Fibroblast of skin of right quadriceps (primary cell): ENCODE results near the gene RENBP.
A peak's percentile ranks its signal among the peaks of the same experiment; 100 is the strongest.

ENCODE experiments used
- DNase-seq: peaks from one replicate; pipeline ENCODE4 v3.0.0-alpha.2; 2013

The RENBP gene

DNA sequence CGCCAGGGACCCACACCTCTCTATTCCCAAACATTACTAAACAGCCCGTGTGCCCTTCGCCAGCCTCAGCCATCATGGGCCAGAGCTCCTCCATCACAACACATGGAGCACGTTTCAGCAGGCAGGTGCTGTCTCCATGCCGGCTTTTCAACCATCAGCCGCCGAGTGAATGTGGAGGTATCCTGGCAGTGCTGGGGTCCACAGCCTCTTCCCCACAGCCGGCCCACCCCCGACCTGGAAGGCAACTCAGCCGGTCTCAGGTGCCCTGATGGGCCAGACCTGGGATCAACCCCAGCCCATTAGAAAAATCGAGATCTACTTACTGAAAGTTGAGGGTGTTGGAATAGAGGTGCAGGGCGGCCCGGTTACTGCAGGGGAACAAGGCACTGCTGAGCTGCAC lies 12.7 kb downstream of the RENBP start:
- DNase-seq: no peak

DNA sequence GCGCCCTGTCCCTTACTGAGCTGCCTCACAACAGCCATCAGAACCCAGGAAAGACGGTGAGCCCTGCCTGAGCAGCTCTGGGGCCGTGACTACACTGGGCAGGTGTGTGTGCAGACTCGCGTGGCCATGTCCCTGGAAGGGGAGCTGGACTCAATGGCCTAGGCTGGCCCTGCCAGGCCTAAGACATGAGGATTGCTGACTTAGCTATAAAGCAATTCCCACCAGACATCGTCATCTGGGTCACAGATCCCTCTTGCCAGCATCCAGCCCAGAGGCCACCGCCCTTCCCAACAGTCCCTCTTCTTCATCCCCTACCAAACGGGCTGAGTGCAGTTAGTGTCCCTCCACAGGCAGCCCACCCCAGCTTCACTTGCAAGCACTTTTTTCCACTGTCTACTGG lies 13.3 kb downstream of the RENBP start:
- no peak for DNase-seq

DNA sequence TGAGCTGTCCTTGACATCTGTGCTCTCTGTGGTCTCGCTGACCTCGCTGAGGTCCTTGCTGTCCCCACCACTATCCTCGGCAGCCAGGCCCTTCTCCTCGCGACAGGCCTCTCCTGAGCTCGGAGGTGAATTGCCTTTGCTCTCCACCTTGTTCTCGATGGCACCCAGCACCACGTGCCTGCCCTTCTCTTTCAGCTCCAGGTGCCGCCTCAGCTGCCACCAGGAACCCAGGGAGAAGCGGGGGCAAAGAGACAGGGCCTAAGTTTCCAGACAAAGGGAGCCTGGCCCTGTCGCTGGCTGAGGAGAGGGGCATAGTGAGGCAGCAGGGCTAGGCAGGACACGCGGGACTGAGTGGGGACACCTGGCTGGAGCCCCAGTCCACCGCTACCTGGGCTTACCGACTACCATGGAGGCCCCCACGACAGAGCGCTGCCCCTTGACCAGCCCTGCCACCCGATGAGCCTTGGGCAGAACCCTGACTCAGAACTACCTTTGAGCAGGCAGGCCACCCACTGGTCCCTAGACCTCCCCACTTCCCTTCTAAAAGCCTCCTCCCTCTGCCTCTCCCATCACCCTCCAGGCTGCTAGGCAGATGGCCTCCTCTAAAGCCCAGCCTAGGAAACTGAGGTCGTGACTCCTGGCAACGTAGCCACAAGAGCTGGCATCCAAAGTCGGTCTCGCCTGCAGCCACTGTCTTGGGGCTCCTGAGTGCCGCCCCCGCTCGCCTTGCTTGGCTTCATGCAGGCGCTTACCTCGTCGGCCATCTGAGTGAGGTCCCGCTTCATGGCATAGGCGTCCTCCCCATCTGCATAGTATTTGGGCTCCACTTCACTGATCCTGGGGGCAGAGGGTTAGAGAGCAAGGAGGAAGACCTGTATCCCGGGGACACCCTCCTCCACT lies 14.2 kb downstream of the RENBP start:
- no peak for DNase-seq

DNA sequence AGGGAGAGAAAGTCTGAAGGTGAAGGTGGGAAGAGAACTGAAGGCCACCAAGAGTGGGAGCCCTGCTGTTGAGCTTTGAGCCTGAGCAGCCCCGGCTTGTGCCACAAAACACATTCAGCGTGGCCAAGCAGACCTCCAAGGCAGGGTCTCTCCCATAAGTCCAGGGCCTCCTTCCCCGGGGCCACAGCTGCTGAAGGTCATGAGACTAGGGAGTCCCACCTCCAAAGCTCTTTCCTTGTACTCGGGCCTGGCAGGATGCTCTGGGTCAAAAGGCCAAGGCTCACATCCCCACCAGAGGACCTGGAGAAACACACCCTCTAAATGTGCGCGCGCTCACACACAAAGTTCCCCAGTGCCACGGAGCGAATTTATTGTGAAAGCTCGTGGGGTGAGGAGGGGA lies 14.9 kb downstream of the RENBP start:
- no peak for DNase-seq

DNA sequence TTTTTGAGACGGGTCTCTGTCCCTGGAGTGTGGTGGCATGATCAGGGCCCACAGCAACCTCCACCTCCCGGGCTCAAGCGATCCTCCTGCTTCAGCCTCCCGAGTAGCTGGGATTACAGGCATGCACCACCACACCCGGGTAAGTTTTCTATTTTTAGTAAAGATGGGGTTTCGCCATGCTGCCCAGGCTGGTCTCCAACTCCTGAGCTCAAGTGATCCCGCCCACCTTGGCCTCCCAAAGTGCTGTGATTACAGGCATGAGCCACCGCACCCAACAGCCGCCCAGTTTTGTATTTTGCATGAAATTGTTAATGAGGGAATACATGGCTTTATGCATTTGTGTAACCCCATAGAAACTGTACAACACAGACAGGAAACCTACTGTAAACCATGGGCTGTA lies 15.6 kb downstream of the RENBP start:
- no peak for DNase-seq

DNA sequence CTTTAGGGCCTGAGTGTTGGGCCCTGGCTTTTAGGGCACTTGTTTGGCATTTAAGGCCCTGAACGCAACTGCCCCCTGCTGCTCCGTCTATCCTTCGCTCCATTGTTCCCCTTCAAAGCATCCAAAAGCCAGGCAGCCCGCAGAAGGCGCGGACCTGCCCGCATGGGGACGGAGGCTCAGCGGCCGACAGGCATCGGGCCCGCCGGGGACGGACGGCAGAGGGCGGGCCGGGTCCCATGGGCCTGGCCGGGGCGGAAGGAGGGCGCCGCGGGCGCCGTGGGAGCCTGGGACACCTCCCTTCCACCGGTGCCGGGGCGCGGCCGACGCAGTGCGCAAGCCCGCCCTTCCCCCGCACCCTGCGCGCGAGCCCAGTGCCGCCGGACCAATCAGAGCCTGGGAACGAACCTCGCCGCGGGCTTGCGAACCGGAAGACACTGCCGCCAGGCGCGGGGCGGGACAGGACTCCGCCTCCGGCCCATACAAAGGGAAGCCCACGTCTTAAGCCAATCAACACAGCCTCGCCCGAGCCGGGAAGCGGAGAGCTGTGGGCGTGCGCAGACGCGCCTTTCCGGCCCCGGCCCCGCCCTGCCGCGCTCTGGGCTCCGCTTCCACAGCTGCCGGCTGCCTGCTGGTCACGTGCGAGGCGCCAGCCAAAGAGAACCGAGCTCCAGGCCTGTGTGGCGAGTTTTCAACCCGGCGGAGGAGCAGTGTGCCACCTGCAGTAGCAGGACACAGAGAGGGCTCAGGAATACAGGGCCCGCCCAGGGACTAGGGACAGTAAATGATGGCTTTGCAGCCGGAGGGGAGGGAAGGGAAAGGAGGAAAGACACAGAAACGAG lies 16.3 kb downstream of the RENBP start:
- peak; percentile 97 for DNase-seq

- no peak for DNase-seq
Observed at GRCh38 chrX:153927672-153927921, 16.8 kb downstream of the RENBP start.

GRCh38 chrX:153926858-153927671 lies 17.4 kb downstream of the RENBP start:
- peak; percentile 30 for DNase-seq

DNA sequence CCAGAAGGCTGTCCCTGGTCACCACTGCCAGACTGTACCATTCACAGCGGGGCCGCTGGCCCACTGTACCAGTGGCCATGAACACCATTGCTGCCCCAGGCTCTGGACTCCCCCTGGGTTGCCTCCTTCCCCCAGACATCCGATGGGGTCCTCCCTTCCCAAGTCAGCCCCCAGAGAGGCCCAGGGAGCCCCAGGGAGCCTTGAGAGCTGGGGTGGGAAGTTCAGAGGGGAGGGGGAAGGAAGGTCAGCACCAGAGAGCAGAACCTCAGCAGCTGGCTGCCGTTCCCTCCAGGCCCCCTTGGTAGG lies 17.9 kb downstream of the RENBP start:
- no peak for DNase-seq

DNA sequence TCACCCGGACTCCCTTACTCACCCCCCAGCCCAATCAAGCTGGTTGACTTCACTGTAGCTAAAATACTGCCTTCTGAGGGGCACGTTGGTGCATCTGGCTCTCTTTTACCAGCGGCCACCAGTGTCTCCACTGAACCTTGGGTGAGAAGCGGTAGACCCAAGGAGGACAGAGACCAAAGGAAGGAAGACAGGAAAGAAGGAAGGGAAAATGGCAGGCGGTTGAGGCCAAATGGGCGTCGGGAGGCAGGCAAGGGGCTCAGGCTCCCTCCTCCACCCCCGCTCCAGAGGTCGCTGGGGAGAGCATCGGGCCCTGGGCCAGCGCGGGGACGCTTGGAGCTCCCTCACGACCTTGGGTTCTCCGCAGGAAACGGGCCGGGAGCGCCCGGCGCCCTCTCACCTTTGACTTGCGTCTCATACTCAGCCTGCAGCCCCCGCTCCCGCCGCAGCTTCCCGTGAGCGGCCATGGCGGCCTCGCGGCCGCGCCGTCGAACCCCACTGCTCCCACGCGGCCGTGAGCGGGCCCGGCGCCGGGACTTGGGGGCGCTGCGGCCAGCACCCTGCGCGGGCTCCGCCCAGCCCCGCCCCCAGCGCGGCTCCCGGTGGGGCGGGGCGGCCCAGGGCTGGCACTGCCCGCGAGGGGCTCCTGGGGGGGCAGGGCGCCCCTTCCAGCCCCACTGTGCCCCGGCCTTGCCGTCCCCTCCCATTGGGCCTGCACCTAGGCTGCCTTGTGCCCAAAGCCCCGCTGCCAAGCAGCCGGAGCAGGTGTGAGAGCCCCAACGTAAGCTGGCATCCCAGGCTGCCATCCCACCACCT lies 18.5 kb downstream of the RENBP start, which contains the start of gene ARHGAP4:
TSS of gene ARHGAP4 (minus strand) at position 526 of the 813 bp plus-strand sequence. CDS start at position 464, 62 bp downstream.
- DNase-seq: no peak

- no peak for DNase-seq
Observed at GRCh38 chrX:153925387-153925738, 19.1 kb downstream of the RENBP start.

DNA sequence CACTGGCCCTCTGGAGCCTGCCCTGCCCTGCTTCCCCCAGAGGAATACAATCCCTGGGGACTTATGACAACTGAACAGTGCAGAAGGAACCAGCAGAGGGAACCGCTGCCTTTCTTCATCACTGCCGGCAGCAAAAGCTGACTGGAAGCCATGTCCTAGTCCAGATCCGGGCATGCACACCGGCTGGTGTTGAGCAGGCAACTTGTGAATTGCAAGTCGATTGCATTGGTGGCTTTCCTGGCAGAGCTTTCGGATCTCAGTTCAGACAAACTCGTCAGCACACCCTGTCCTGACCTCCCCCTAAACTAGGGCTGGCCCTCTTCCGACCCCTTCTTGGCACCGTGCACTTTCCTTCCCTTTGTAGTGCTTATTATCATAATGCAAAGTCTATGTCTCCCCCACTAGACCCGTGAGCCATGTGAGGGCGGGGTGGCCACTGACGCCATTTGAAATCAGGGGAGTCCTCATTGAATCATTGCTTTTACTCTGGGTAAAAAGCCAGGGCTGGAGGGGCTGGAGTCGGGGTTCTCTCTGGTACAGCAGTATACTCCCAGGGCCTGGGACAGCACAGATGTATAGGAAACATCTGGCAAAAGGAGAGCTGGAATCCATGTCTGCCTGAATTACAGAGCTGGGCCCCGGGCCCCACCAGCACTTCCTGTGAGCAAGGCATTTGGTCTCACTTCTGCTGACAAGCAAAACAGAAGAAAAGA lies 20.1 kb downstream of the RENBP start:
- peak; percentile 30 for DNase-seq

GRCh38 chrX:153922932-153923857 lies 21.2 kb downstream of the RENBP start:
- DNase-seq: no peak

GRCh38 chrX:153921511-153922446 lies 22.7 kb downstream of the RENBP start:
- no peak for DNase-seq

DNA sequence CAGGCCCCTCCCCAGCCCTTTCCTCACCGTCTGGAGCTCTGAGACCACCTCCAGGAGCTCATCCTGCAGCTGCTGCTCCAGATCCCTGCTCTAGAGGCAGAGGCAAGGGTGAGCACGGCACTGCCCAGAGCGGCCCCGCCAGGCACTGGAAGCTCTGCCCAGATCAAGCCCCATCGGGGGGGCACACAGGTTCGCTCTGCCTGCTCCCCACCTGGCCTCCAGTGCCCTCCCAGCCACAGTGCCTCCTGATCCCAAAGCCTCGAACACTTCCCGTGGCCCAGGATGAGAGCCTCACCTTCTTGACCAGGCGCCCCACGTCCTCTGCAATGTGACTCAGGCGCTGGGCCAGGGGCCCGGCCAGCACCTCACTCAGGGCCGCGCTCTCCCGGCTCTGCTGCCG lies 23.4 kb downstream of the RENBP start:
- no peak for DNase-seq

DNA sequence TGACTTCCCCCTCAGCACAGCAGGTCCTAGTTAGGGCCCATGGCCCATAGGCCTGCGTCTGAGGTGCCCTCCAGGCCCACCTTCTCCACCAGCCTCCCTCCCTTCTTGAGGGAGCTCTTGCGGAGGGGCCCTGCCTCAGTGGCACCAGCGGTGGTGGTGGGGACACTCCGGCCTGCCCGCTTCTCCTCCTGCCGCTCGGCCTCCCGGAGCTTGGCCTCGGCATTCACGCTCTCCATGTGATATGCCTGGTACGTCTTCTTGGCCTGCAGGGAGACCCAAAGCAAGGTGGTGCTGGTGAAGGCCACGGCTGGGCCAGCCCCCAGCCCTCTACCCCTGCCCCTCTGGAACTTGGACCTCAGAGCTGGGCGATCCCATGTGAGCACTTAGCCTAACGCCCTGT lies 23.9 kb downstream of the RENBP start:
- no peak for DNase-seq

- DNase-seq: no peak
Observed at GRCh38 chrX:153919281-153919680, 25.2 kb downstream of the RENBP start.

GRCh38 chrX:153917869-153918268 lies 26.6 kb downstream of the RENBP start:
- DNase-seq: no peak

DNA sequence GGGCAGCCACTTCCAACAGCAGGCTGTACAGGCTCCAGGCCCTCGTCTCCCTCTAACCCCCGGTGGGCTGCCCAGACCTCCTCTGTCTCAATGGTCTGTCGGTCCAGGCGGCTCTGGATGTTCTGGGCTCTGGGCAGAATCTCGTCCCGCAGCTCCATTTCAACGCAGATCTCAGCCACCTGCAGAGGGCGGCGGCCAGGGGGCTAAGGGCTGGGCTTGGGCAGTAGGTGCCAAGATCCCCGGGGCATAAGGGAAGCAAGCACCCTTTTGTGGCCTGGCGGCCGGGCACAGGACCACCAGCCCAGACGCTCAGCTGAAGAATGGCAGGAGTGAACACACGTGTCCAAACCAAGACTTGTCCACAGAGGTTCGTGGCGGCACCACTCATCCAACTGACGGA lies 30.7 kb downstream of the RENBP start:
- no peak for DNase-seq

GRCh38 chrX:153913211-153913610 lies 31.2 kb downstream of the RENBP start:
- DNase-seq: no peak
